ENCODE measurements around the gene VWA2. TPM values are rescaled to one million over a fixed set of nuclear protein-coding genes. Genes with fewer than 3 reads are reported as not detected.

The VWA2 gene
- polyA plus RNA-seq, 1 of the 3 experiments (the other 2 are of a cell fraction): not detected

DNA sequence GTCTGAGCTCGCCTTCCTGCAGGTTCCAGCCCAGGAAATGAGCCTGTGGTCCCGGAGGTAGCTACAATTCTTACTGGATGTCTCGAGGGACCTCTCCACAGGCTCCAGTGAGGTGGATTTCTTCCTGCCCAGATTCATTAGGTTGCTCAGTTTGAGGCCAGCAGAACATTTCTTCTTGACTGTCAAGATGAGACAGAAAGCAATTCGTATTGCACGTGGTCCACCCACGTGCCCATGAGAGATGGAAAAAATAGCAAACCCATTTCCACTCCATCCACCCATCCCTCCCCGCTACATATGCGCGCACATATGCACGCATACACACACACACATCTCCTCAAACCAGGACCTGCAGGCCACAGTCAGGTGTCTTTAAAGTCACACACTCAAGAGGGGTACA lies 68.7 kb downstream of the VWA2 start:
- CTCF ChIA-PET: interaction anchor here (1.0 to 2.7 kb wide), 5 partner anchors 130 to 478 kb away, joined by 3 to 10 read pairs (median 3); no protein-coding TSS in a partner anchor
- H3K9me2 ChIP-seq: no peaks in the 10 kb centered on the region
- H3K9ac ChIP-seq: no peak overlapping the region
- WGBS (ENCODE audit: low lambda C conversion rate): 95% methylated on average over 9 of the region's 10 CpGs
- no peaks in the 10 kb centered on the region for H3K36me3 ChIP-seq (replicated peaks in 1 of 2; ENCODE audit: control insufficient read depth in 1 of 2, insufficient read depth in 2 of 2, low read length in 1 of 2)
- H3K4me3 ChIP-seq (ENCODE audit: low read depth in 2 of 2, low read length in 1 of 2): no peak overlapping the region
- peaks cover 0 to 19% of the 10 kb centered on the region in 2 experiments; a peak in 1 of 4 replicates for H3K4me1 ChIP-seq (ENCODE audit: control insufficient read depth in 1 of 2, insufficient read depth in 2 of 2, low read depth in 1 of 2, low read length in 1 of 2)
- TF ChIP-seq PBX3 (IDR thresholded peaks at IDR 0.05) (no peak), NFIC (IDR thresholded peaks at IDR 0.05; ENCODE audit: borderline replicate concordance) (no peak), RXRA (IDR thresholded peaks at IDR 0.05; ENCODE audit: borderline replicate concordance, low read depth) (no peak), FOXJ3 (CRISPR knock-in tag; IDR thresholded peaks at IDR 0.05) (no peak)
- H2AFZ ChIP-seq (ENCODE audit: low read depth): no peak overlapping the region
- no peak overlapping the region for H3K27ac ChIP-seq (ENCODE audit: low read depth in 2 of 2, low read length in 1 of 2)
- POLR2A ChIA-PET: no interaction called here
- H4K20me1 ChIP-seq (ENCODE audit: insufficient read depth): no peaks in the 10 kb centered on the region
- H3K9me3 ChIP-seq: no peaks in the 10 kb centered on the region
- H3F3A ChIP-seq (replicated peaks; ENCODE audit: insufficient read depth): no peaks in the 10 kb centered on the region
- H3K4me2 ChIP-seq: no peak overlapping the region
- DNase-seq: no peak
- H3K27me3 ChIP-seq (ENCODE audit: insufficient read depth): no peaks in the 10 kb centered on the region
- no peaks in the 10 kb centered on the region for H3K79me2 ChIP-seq (ENCODE audit: insufficient read depth)

- no peak overlapping the region for H3K4me3 ChIP-seq (ENCODE audit: low read depth in 2 of 2, low read length in 1 of 2)
- no peak overlapping the region for H3K27ac ChIP-seq (ENCODE audit: low read depth in 2 of 2, low read length in 1 of 2)
- H3K4me1 ChIP-seq (ENCODE audit: control insufficient read depth in 1 of 2, insufficient read depth in 2 of 2, low read depth in 1 of 2, low read length in 1 of 2): peaks cover 0 to 17% of the 10 kb centered on the region in 2 experiments; a peak in 1 of 4 replicates
- H3K4me2 ChIP-seq: no peak overlapping the region
- no peaks in the 10 kb centered on the region for H4K20me1 ChIP-seq (ENCODE audit: insufficient read depth)
- H2AFZ ChIP-seq (ENCODE audit: low read depth): no peak overlapping the region
- POLR2A ChIA-PET: no interaction called here
- H3K27me3 ChIP-seq (ENCODE audit: insufficient read depth): no peaks in the 10 kb centered on the region
- H3F3A ChIP-seq (replicated peaks; ENCODE audit: insufficient read depth): no peaks in the 10 kb centered on the region
- 0 out of 2 replicates have a peak, but pooled peaks have one; percentile 8 for TF ChIP-seq FOSL2 (IDR thresholded peaks at IDR 0.05; ENCODE audit: borderline replicate concordance, low read depth)
- TF ChIP-seq USF1 (IDR thresholded peaks at IDR 0.05; ENCODE audit: borderline replicate concordance, low read depth): no peak
- no peak for TF ChIP-seq RXRA (IDR thresholded peaks at IDR 0.05; ENCODE audit: borderline replicate concordance, low read depth)
- H3K9me2 ChIP-seq: no peaks in the 10 kb centered on the region
- CTCF ChIA-PET: interaction anchor here (0.9 to 2.7 kb wide), 8 partner anchors 104 to 478 kb away, joined by 3 to 10 read pairs (median 3); no protein-coding TSS in a partner anchor
- no peak overlapping the region for H3K9ac ChIP-seq
- no peaks in the 10 kb centered on the region for H3K79me2 ChIP-seq (ENCODE audit: insufficient read depth)
- H3K9me3 ChIP-seq: no peaks in the 10 kb centered on the region
- H3K36me3 ChIP-seq (replicated peaks in 1 of 2; ENCODE audit: control insufficient read depth in 1 of 2, insufficient read depth in 2 of 2, low read length in 1 of 2): no peaks in the 10 kb centered on the region
- 79% methylated on average over 9 of the region's 9 CpGs for WGBS (ENCODE audit: low lambda C conversion rate)
- no peak for DNase-seq
Observed at GRCh38 chr10:114308531-114309363, 69.7 kb downstream of the VWA2 start.

GRCh38 chr10:114309364-114309651 lies 70.3 kb downstream of the VWA2 start:
- Histone ChIP-seq H3K27ac (ENCODE audit: low read depth in 2 of 2, low read length in 1 of 2) (no peak overlapping the region), H3K4me1 (ENCODE audit: control insufficient read depth in 1 of 2, insufficient read depth in 2 of 2, low read depth in 1 of 2, low read length in 1 of 2) (peaks cover 0 to 14% of the 10 kb centered on the region in 2 experiments; a peak in 1 of 4 replicates), H4K20me1 (ENCODE audit: insufficient read depth) (no peaks in the 10 kb centered on the region), H2AFZ (ENCODE audit: low read depth) (no peak overlapping the region), H3K27me3 (ENCODE audit: insufficient read depth) (no peaks in the 10 kb centered on the region), H3K9ac (no peak overlapping the region), H3K9me2 (no peaks in the 10 kb centered on the region), H3K4me3 (ENCODE audit: low read depth in 2 of 2, low read length in 1 of 2) (no peak overlapping the region), H3K36me3 (replicated peaks in 1 of 2; ENCODE audit: control insufficient read depth in 1 of 2, insufficient read depth in 2 of 2, low read length in 1 of 2) (no peaks in the 10 kb centered on the region), H3K4me2 (no peak overlapping the region), H3K79me2 (ENCODE audit: insufficient read depth) (no peaks in the 10 kb centered on the region), H3K9me3 (no peaks in the 10 kb centered on the region), H3F3A (replicated peaks; ENCODE audit: insufficient read depth) (no peaks in the 10 kb centered on the region)
- TF ChIP-seq FOXM1 (IDR thresholded peaks at IDR 0.05; ENCODE audit: low read depth) (no peak), MAX (IDR thresholded peaks at IDR 0.05; ENCODE audit: low read depth) (no peak), YY1 (IDR thresholded peaks at IDR 0.05; ENCODE audit: low read depth) (no peak), JUND (IDR thresholded peaks at IDR 0.05) (no peak), GABPA (IDR thresholded peaks at IDR 0.05; ENCODE audit: low read depth) (no peak), EZH2phosphoT487 (IDR thresholded peaks at IDR 0.05; ENCODE audit: borderline replicate concordance, low read depth) (no peak), NRF1 (IDR thresholded peaks at IDR 0.05; ENCODE audit: low read depth, low read length) (no peak)
- POLR2A ChIA-PET: no interaction called here
- CTCF ChIA-PET: interaction anchor here (1.1 to 2.7 kb wide), 4 partner anchors 103 to 477 kb away, joined by 3 to 10 read pairs (median 4); no protein-coding TSS in a partner anchor
- 70% methylated on average over 3 of the region's 3 CpGs for WGBS (ENCODE audit: low lambda C conversion rate)
- no peak for DNase-seq

Data from SK-N-SH (cell line).